K562 (cell line): ENCODE measurements around the gene TMEM11. TPM values are rescaled to one million over a fixed set of nuclear protein-coding genes. Genes with fewer than 3 reads are reported as not detected.

Experiments used
- ATAC-seq: fragments of 200-7000 bp; cut with Tn5 transposase; 3 replicates; pipeline ENCODE4 v1.9.1; 2020; ENCODE audit warnings: moderate library complexity
- BruUV-seq: library from RNA; stranded (reverse); fragments of 400-500 nt; replicated peaks from 2 replicates; lab custom pipeline; 2021; lab: Mats Ljungman, UMichigan
- CTCF ChIA-PET: fragments of 300-600 bp; formaldehyde crosslinking; extraction: SDS; loops from one replicate; lab custom pipeline; 2021; ENCODE audit warnings: low intra/inter-chr PET ratio; lab: Yijun Ruan, JAX
- POLR2A ChIA-PET: fragments of 300-600, 350-650 bp; sonication (Branson Sonifier 250); formaldehyde crosslinking; extraction: SDS; loops from one replicate; lab custom pipeline; 2021; ENCODE audit warnings: antibody characterized with exemption, inconsistent platforms; lab: Yijun Ruan, JAX
- DNase-seq, 4 experiments: peaks; one replicate each; pipeline versions ENCODE4 v3.0.0 to v3.0.0-alpha.2; 2011 to 2018; ENCODE audit warnings: low spot score in 3 of 4, mixed read lengths in 3 of 4; ENCODE audit errors: extremely low read depth in 1 of 4
- FAIRE-seq: peaks from 2 replicates; lab custom pipeline; 2011; peaks lifted over from hg19 to GRCh38; lab: Jason Lieb, UNC
- H2AFZ ChIP-seq: 2 replicates; pipeline ENCODE4 v1.6.0; 2011; ENCODE audit warnings: low read depth, low read length, control low read depth, inconsistent platforms
- H3K27ac ChIP-seq: fragments of 200-600 bp; 3 replicates; pipeline ENCODE4 v1.8.0; 2011; ENCODE audit warnings: low read depth, mild to moderate bottlenecking, control low read depth, inconsistent platforms, low read length, moderate library complexity, mixed read lengths; ENCODE audit errors: extremely low read depth
- H3K27me3 ChIP-seq, 2 experiments: fragments of 300-600 bp in 1 of 2; 2 replicates in 1 of 2; 3 replicates in 1 of 2; pipeline versions ENCODE4 v1.6.0 to v1.8.0; 2011; ENCODE audit warnings: inconsistent platforms in 2 of 2, low read length in 2 of 2, mild to moderate bottlenecking in 1 of 2, mixed read lengths in 1 of 2, moderate library complexity in 1 of 2; ENCODE audit not compliant: control insufficient read depth in 2 of 2, insufficient read depth in 2 of 2
- H3K36me3 ChIP-seq: fragments of 300-600 bp; 3 replicates; pipeline ENCODE4 v1.8.0; 2011; ENCODE audit warnings: mild to moderate bottlenecking, low read length, inconsistent platforms; ENCODE audit not compliant: control insufficient read depth, insufficient read depth
- H3K4me1 ChIP-seq, 2 experiments: fragments of 200-600 bp in 1 of 2; replicated peaks in 1 of 2; 2 replicates in 1 of 2; 3 replicates in 1 of 2; pipeline versions ENCODE4 v1.5.1 to v1.8.0; 2011; ENCODE audit warnings: inconsistent platforms in 2 of 2, low read length in 2 of 2, mild to moderate bottlenecking in 1 of 2, mixed read lengths in 1 of 2, moderate library complexity in 1 of 2; ENCODE audit not compliant: control insufficient read depth in 2 of 2, insufficient read depth in 2 of 2
- H3K4me2 ChIP-seq: 2 replicates; pipeline ENCODE4 v1.6.1; 2011; ENCODE audit warnings: low read length, control low read depth, inconsistent platforms, mixed read lengths; ENCODE audit not compliant: insufficient read depth
- H3K4me3 ChIP-seq: fragments of 200-600 bp; sonication (generic), shearing (Covaris generic); 2 replicates; pipeline ENCODE4 v1.5.1; 2016; ENCODE audit warnings: control low read depth, inconsistent platforms
- H3K79me2 ChIP-seq: fragments of 200-600 bp; 3 replicates; pipeline ENCODE4 v1.8.0; 2011; ENCODE audit warnings: low read length, inconsistent platforms; ENCODE audit not compliant: control insufficient read depth, insufficient read depth
- H3K9ac ChIP-seq, 2 experiments: 2 replicates each; pipeline versions ENCODE4 v1.6.0 to v1.6.1; 2011; ENCODE audit warnings: low read depth in 2 of 2, low read length in 2 of 2, control low read depth in 1 of 2, inconsistent platforms in 1 of 2, mild to moderate bottlenecking in 1 of 2, mixed read lengths in 1 of 2; ENCODE audit not compliant: insufficient read depth in 1 of 2
- H3K9me1 ChIP-seq: one replicate; pipeline ENCODE4 v1.6.0; 2011; ENCODE audit warnings: inconsistent platforms, mild to moderate bottlenecking, low read length, moderate library complexity; ENCODE audit not compliant: control insufficient read depth, insufficient read depth
- H3K9me3 ChIP-seq: replicated peaks from 2 replicates; pipeline ENCODE4 v1.5.1; 2011; ENCODE audit warnings: low read depth, low read length, inconsistent platforms; ENCODE audit not compliant: control insufficient read depth, insufficient read depth
- H4K20me1 ChIP-seq: replicated peaks from 2 replicates; pipeline ENCODE4 v1.6.1; 2011; ENCODE audit warnings: low read length, inconsistent platforms, mixed read lengths; ENCODE audit not compliant: control insufficient read depth, insufficient read depth
- KDM5B ChIP-seq: fragments of 200-600 bp; sonication (generic); IDR thresholded peaks from 2 replicates; pipeline ENCODE4 v1.6.1; 2012; ENCODE audit warnings: low read depth, mild to moderate bottlenecking, moderate library complexity, low read length, control low read depth, inconsistent platforms; ENCODE audit not compliant: insufficient replicate concordance
- POLR2A ChIP-seq: fragments of 450-650 bp; conservative IDR thresholded peaks from 2 replicates; pipeline ENCODE4 v1.6.1; 2016
- PTTG1 ChIP-seq: fragments of 450-650 bp; IDR thresholded peaks from 2 replicates; pipeline ENCODE4 v1.6.1; 2016; ENCODE audit warnings: low read depth, mild to moderate bottlenecking, missing genetic modification characterization, missing compliant biosample characterization
- SIN3A ChIP-seq, 2 experiments: fragments of 150-350 bp in 1 of 2; IDR thresholded peaks; 2 replicates each; pipeline ENCODE4 v1.6.1; 2011 to 2016; ENCODE audit warnings: borderline replicate concordance in 2 of 2, low read depth in 2 of 2, low read length in 2 of 2, mild to moderate bottlenecking in 2 of 2, moderate library complexity in 2 of 2; ENCODE audit not compliant: control insufficient read depth in 1 of 2
- TEAD1 ChIP-seq, 2 experiments: fragments of 450-650 bp in 1 of 2; sonication (generic) in 1 of 2; formaldehyde crosslinking; IDR thresholded peaks; 2 replicates each; pipeline versions ENCODE4 v1.4.0 to v1.8.0; 2020 to 2022; ENCODE audit warnings: mild to moderate bottlenecking in 2 of 2, missing genetic modification reagents in 1 of 2
- ZBTB7A ChIP-seq: IDR thresholded peaks from 2 replicates; pipeline ENCODE4 v1.6.1; 2011; ENCODE audit warnings: low read depth, mild to moderate bottlenecking, low read length, moderate library complexity, borderline replicate concordance; ENCODE audit not compliant: control insufficient read depth
- ZNF408 ChIP-seq: fragments of 250-450 bp; sonication (Bioruptor Pico); IDR thresholded peaks from 2 replicates; pipeline ENCODE4 v1.4.0; 2020; ENCODE audit warnings: low read depth, mild to moderate bottlenecking, moderate library complexity
- WGBS: fragments of 100-300 bp; shearing (Covaris generic); methylation state at CpG from one replicate; pipeline ENCODE4 v1.1.6; 2016; ENCODE audit warnings: low coverage, mixed read lengths; ENCODE audit not compliant: insufficient coverage; ENCODE audit errors: missing lambda C conversion rate; 5-methylcytosine and 5-hydroxymethylcytosine counted together
- in situ Hi-C: fragments of 300-500 bp; cut with MboI; formaldehyde crosslinking; loops from 4 replicates; pipeline ENCODE4 v1.15.0; 2018; ENCODE audit warnings: inconsistent platforms, mixed read lengths
- intact Hi-C: fragments of 100-400 bp; cut with micrococcal nuclease; formaldehyde crosslinking; loops from 2 replicates; pipeline ENCODE4 v1.14.2; 2022
- polyA plus RNA-seq, 8 experiments: library from polyadenylated mRNA; depleted of rRNA in 4 of 8; stranded (reverse) in 5 of 8; unstranded in 3 of 8; fragments of >200 nt; fragmentation: Nextera tagmentation in 2 of 8; fragmentation: Illumina TruSeq in 1 of 8; extraction: Ambion mirVana in 2 of 8; extraction: Trizol in 1 of 8; gene quantifications; 2 replicates each; pipeline versions ENCODE4 v1.2.1 to v1.2.3, GENCODE V29; 2011 to 2014; ENCODE audit warnings: inconsistent platforms in 1 of 8, missing spikeins in 1 of 8
- total RNA-seq, 7 experiments: library from RNA; depleted of rRNA in 6 of 7; stranded (reverse); fragments of >200 nt in 6 of 7; fragmentation: Illumina TruSeq in 2 of 7; extraction: Trizol in 2 of 7; gene quantifications; 2 replicates each; pipeline versions ENCODE4 v1.2.1 to v1.2.3, GENCODE V29; 2011 to 2021; ENCODE audit warnings: low replicate concordance in 1 of 7
- TF ChIP-seq, protein P1 (sequence below): fragments of 450-650 bp; IDR thresholded peaks from 2 replicates; pipeline ENCODE4 v1.6.1; 2016; ENCODE audit warnings: mild to moderate bottlenecking, moderate library complexity

TMEM11 gene
- total and polyA plus RNA-seq, 9 of the 15 experiments (the other 6 are each of a cell fraction or from before 2014, with no cell fraction given) = 12.0 to 40.7 (median 30.0) TPM

DNA sequence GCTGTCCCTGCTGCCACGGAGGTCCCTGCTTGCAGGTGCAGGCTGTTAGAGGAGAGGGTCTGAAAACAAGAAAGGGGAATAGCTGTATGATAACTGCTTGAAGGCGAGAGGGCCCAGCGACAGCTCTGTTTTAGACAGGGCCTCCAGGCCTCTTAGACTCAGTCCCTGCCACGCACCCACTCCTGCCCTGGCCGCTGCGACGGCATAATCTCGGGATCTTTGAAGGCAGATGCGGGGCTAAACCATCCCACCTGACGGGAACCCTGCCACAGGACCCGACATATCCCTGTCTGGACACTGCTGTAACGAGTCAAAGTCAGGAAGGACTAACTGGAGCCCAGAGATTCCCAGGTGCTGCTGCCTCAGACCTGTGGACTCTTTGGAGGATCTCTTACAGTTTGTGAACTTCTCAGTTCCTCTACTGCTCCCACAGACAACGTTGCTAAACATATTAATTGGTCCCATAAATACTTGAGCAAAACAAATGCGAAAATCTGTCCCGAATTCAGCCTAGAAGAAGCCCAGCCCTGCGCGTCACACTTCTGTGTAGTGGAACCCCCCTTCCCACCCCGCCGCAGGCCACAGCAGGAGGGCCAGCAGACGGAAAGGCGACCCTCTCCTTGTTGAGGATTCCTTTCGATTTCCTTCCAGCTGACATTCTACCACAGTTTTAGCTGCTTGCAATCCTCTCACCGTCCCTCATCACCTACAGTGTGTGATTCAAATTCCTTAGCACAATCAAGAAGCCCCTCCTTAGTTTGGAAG is 998 bp upstream of the TMEM11 start:
- H3K9ac ChIP-seq = peak overlapping the region; percentile 97 to 99
- FAIRE-seq = no peak
- H3K27ac ChIP-seq = peak overlapping the region; percentile 98
- H3K4me1 ChIP-seq = peaks cover 20 to 31% of the 10 kb centered on the region in 2 experiments; a peak in 4 of 5 replicates
- peak overlapping the region; percentile 94 for H3K4me2 ChIP-seq
- ChIA-PET CTCF (no interaction called here), POLR2A (interaction anchor here (0.5 to 5.1 kb wide), 5 partner anchors 8 to 166 kb away, joined by 3 to 22 read pairs (median 4); no protein-coding TSS in a partner anchor)
- BruUV-seq = TSS peak; percentile 36
- no peaks in the 10 kb centered on the region for H3K27me3 ChIP-seq
- H3K79me2 ChIP-seq = peaks cover 86% of the 10 kb centered on the region
- no peaks in the 10 kb centered on the region for H3K9me1 ChIP-seq
- H3K4me3 ChIP-seq = peak overlapping the region; percentile 96
- H3K36me3 ChIP-seq = peaks cover 43% of the 10 kb centered on the region
- H3K9me3 ChIP-seq = no peaks in the 10 kb centered on the region
- peaks cover 13% of the 10 kb centered on the region for H4K20me1 ChIP-seq
- ATAC-seq = peak; percentile 18
- in situ Hi-C loops = no loop called here
- intact Hi-C loops = loop anchor here (5.0 kb wide), 1 partner anchor 88 kb away; the partner anchor contains the start of gene DHRS7B
- WGBS = under 1% methylated on average over 21 of the region's 23 CpGs
- H2AFZ ChIP-seq = peak overlapping the region; percentile 89
- DNase-seq = peak in 1 of 4 experiments; percentile 14
- TF ChIP-seq PTTG1 (tag) = no peak
- TF ChIP-seq, protein P1, sequence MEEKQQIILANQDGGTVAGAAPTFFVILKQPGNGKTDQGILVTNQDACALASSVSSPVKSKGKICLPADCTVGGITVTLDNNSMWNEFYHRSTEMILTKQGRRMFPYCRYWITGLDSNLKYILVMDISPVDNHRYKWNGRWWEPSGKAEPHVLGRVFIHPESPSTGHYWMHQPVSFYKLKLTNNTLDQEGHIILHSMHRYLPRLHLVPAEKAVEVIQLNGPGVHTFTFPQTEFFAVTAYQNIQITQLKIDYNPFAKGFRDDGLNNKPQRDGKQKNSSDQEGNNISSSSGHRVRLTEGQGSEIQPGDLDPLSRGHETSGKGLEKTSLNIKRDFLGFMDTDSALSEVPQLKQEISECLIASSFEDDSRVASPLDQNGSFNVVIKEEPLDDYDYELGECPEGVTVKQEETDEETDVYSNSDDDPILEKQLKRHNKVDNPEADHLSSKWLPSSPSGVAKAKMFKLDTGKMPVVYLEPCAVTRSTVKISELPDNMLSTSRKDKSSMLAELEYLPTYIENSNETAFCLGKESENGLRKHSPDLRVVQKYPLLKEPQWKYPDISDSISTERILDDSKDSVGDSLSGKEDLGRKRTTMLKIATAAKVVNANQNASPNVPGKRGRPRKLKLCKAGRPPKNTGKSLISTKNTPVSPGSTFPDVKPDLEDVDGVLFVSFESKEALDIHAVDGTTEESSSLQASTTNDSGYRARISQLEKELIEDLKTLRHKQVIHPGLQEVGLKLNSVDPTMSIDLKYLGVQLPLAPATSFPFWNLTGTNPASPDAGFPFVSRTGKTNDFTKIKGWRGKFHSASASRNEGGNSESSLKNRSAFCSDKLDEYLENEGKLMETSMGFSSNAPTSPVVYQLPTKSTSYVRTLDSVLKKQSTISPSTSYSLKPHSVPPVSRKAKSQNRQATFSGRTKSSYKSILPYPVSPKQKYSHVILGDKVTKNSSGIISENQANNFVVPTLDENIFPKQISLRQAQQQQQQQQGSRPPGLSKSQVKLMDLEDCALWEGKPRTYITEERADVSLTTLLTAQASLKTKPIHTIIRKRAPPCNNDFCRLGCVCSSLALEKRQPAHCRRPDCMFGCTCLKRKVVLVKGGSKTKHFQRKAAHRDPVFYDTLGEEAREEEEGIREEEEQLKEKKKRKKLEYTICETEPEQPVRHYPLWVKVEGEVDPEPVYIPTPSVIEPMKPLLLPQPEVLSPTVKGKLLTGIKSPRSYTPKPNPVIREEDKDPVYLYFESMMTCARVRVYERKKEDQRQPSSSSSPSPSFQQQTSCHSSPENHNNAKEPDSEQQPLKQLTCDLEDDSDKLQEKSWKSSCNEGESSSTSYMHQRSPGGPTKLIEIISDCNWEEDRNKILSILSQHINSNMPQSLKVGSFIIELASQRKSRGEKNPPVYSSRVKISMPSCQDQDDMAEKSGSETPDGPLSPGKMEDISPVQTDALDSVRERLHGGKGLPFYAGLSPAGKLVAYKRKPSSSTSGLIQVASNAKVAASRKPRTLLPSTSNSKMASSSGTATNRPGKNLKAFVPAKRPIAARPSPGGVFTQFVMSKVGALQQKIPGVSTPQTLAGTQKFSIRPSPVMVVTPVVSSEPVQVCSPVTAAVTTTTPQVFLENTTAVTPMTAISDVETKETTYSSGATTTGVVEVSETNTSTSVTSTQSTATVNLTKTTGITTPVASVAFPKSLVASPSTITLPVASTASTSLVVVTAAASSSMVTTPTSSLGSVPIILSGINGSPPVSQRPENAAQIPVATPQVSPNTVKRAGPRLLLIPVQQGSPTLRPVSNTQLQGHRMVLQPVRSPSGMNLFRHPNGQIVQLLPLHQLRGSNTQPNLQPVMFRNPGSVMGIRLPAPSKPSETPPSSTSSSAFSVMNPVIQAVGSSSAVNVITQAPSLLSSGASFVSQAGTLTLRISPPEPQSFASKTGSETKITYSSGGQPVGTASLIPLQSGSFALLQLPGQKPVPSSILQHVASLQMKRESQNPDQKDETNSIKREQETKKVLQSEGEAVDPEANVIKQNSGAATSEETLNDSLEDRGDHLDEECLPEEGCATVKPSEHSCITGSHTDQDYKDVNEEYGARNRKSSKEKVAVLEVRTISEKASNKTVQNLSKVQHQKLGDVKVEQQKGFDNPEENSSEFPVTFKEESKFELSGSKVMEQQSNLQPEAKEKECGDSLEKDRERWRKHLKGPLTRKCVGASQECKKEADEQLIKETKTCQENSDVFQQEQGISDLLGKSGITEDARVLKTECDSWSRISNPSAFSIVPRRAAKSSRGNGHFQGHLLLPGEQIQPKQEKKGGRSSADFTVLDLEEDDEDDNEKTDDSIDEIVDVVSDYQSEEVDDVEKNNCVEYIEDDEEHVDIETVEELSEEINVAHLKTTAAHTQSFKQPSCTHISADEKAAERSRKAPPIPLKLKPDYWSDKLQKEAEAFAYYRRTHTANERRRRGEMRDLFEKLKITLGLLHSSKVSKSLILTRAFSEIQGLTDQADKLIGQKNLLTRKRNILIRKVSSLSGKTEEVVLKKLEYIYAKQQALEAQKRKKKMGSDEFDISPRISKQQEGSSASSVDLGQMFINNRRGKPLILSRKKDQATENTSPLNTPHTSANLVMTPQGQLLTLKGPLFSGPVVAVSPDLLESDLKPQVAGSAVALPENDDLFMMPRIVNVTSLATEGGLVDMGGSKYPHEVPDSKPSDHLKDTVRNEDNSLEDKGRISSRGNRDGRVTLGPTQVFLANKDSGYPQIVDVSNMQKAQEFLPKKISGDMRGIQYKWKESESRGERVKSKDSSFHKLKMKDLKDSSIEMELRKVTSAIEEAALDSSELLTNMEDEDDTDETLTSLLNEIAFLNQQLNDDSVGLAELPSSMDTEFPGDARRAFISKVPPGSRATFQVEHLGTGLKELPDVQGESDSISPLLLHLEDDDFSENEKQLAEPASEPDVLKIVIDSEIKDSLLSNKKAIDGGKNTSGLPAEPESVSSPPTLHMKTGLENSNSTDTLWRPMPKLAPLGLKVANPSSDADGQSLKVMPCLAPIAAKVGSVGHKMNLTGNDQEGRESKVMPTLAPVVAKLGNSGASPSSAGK = peak; percentile 27
- no peak for TF ChIP-seq TEAD1 (CRISPR knock-in tag; IDR thresholded peaks at IDR 0.05)
- 0 out of 4 replicates have a peak, but pooled peaks of 1 of the 2 experiments have one; percentile 47 for TF ChIP-seq SIN3A (IDR thresholded peaks at IDR 0.05; ENCODE audit: borderline replicate concordance in 2 of 2, control insufficient read depth in 1 of 2, low read depth in 2 of 2, low read length in 2 of 2)
- TF ChIP-seq POLR2A = peak; percentile 2; the same call in 1 of the 2 replicates
- TF ChIP-seq ZBTB7A = peak; percentile 41; the same call in 1 of the 2 replicates
- TF ChIP-seq ZNF408 (CRISPR knock-in tag) = no peak
- peak; percentile 52 for TF ChIP-seq KDM5B
